Right atrium auricular region (tissue), 2 donors: ENCODE results near the gene SHANK2. TPM values are rescaled to one million over a fixed set of nuclear protein-coding genes. Genes with fewer than 3 reads are reported as not detected.

Experiments
- DNase-seq: peaks from one replicate; pipeline ENCODE4 v3.0.0-alpha.2; 2019; ENCODE audit warnings: low spot score
- H3K27ac ChIP-seq, 2 donors: fragments of 200-600 bp; sonication (generic); 1 replicate in 1 of 2; 2 replicates in 1 of 2; pipeline ENCODE4 v1.5.1; 2016 to 2019
- H3K27me3 ChIP-seq, 2 donors: fragments of 200-600 bp; sonication (generic); one replicate each; pipeline versions ENCODE4 v1.5.1 to v1.6.0; 2017 to 2019
- H3K36me3 ChIP-seq: fragments of 200-600 bp; sonication (generic); one replicate; pipeline ENCODE4 v1.5.1; 2016
- H3K4me1 ChIP-seq, 2 donors: fragments of 200-600 bp; sonication (generic); one replicate each; pipeline versions ENCODE4 v1.5.1 to v1.6.0; 2017 to 2019
- H3K4me3 ChIP-seq, 2 donors: fragments of 200-600 bp; sonication (generic); 1 replicate in 1 of 2; 2 replicates in 1 of 2; pipeline ENCODE4 v1.5.1; 2017 to 2019; ENCODE audit warnings: mild to moderate bottlenecking in 1 of 2, moderate library complexity in 1 of 2
- H3K9me3 ChIP-seq, 2 donors: fragments of 200-600 bp; sonication (generic); one replicate each; pipeline ENCODE4 v1.5.1; 2019
- total RNA-seq, 2 donors: library from RNA; depleted of rRNA; stranded (reverse); fragments of >200 nt; gene quantifications; one replicate each; pipeline ENCODE4 v1.1.0, GENCODE V29; 2016
- TF ChIP-seq, protein P1 (sequence below), 2 donors: fragments of 200-600 bp; sonication (generic); IDR thresholded peaks; one replicate each; pipeline ENCODE4 v1.5.1; 2019; ENCODE audit warnings: antibody characterized with exemption in 2 of 2

SHANK2 gene
- total RNA-seq, 2 donors from 2014 or later: 0.07 to 0.35 TPM

DNA sequence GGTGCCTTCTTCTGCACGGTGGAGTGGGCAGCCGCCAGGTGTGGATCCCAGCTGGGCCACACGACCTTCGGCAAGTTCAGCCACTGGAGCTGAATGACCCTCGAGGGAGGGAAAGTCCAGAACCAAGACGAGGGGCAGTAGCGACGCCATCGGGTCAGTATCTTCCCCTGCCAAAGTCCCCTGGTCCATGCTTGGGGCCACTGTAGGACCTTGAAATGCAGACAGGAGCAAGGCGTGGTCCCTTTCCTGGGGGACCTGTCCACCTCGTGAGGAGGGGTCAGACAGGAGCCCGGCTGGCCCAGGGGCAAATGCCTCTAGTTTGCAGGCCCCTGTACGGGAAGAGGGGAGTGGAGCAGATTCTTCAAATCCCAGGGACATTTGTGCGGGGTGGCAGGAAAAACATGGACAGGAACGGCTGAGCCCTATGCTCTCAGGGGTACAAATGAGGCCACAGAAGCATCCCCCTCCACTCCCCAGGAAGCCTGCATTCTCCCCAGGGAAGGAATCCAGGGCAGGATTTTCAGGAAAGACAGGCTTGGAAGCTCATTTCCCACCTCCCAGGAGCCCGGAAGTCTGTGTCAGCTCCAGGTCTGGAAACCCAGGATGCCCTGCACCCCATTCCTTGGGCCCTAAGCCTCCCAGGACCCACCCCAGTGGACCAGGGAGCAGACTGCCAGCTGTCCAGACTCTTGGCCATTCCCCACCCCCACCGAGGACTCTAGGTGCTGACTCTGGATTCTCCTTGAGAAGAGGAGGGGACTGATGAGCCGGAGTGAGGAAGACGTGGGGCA, 6.6 kb downstream of the SHANK2 start:
- Histone ChIP-seq H3K9me3 (no peaks in the 10 kb centered on the region), H3K36me3 (no peaks in the 10 kb centered on the region), H3K27me3 (peaks cover 2 to 4% of the 10 kb centered on the region in 2 donors), H3K27ac (no peak overlapping the region), H3K4me3 (no peak overlapping the region), H3K4me1 (peaks cover 0 to 2% of the 10 kb centered on the region in 2 donors)
- TF ChIP-seq, protein P1, sequence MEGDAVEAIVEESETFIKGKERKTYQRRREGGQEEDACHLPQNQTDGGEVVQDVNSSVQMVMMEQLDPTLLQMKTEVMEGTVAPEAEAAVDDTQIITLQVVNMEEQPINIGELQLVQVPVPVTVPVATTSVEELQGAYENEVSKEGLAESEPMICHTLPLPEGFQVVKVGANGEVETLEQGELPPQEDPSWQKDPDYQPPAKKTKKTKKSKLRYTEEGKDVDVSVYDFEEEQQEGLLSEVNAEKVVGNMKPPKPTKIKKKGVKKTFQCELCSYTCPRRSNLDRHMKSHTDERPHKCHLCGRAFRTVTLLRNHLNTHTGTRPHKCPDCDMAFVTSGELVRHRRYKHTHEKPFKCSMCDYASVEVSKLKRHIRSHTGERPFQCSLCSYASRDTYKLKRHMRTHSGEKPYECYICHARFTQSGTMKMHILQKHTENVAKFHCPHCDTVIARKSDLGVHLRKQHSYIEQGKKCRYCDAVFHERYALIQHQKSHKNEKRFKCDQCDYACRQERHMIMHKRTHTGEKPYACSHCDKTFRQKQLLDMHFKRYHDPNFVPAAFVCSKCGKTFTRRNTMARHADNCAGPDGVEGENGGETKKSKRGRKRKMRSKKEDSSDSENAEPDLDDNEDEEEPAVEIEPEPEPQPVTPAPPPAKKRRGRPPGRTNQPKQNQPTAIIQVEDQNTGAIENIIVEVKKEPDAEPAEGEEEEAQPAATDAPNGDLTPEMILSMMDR (IDR thresholded peaks at IDR 0.05): no peak
- no peak for DNase-seq

DNA sequence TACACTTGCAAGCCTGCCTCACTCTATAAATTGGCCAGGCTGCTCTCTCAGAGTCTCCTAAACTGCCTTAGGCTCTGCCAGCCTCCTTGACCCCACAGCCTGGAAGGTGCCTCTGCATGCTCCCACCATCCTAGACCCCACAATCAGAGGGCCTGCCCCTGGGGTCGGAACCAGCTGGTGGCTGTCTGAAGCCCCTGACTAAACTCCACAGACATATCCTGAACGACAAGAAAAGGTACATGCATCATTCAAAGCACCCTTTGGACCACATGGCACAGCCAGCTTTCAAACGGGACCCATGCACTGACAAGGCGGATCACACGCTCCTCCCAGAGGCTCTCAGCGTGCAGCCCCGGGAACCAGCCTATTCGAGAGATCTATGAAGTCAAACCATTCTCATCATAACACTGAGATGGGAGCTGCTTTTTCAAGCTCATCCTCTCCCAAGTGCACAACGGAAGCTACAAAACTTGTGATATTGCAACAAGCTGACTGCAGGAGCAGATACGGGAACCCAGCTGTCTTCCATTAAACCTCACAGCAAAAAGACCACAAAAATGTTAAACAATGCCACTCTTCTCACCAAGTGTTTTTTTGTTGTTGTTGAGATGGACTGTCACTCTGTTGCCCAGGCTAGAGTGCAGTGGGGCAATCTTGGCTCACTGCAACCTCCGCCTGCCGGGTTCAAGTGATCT, 8.1 kb downstream of the SHANK2 start:
- H3K27me3 ChIP-seq: no peaks in the 10 kb centered on the region

DNA sequence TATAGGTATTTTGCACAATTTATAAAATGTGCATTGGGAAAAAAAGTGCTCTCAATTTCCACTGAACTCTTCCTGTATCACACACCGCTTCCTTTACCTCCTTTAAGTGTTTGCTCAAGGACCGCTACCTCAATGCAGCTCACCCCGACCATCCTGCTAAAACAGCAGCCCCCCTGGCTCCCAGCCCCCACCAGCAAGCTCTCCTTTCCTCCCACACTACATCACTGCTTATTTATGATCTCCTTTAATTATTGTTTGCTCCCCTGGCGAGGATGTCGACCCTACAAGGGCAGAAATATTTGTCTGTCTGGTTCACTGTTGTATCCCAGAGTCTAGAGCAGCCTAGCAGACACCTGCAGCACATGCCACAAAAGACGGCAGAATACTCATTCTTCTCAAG, 10.0 kb downstream of the SHANK2 start:
- DNase-seq: no peak
- H3K9me3 ChIP-seq: no peaks in the 10 kb centered on the region
- no peaks in the 10 kb centered on the region for H3K36me3 ChIP-seq
- TF ChIP-seq, protein P1 (IDR thresholded peaks at IDR 0.05): no peak
- no peak overlapping the region for H3K27ac ChIP-seq
- no peaks in the 10 kb centered on the region for H3K27me3 ChIP-seq
- no peaks in the 10 kb centered on the region for H3K4me1 ChIP-seq
- no peak overlapping the region for H3K4me3 ChIP-seq

More for the DNA sequence above, 8.1 kb downstream of the SHANK2 start:
- TF ChIP-seq, protein P1 (IDR thresholded peaks at IDR 0.05): no peak
- DNase-seq: no peak
- no peaks in the 10 kb centered on the region for H3K4me1 ChIP-seq
- H3K4me3 ChIP-seq: no peak overlapping the region
- no peak overlapping the region for H3K27ac ChIP-seq
- no peaks in the 10 kb centered on the region for H3K9me3 ChIP-seq
- H3K36me3 ChIP-seq: no peaks in the 10 kb centered on the region

DNA sequence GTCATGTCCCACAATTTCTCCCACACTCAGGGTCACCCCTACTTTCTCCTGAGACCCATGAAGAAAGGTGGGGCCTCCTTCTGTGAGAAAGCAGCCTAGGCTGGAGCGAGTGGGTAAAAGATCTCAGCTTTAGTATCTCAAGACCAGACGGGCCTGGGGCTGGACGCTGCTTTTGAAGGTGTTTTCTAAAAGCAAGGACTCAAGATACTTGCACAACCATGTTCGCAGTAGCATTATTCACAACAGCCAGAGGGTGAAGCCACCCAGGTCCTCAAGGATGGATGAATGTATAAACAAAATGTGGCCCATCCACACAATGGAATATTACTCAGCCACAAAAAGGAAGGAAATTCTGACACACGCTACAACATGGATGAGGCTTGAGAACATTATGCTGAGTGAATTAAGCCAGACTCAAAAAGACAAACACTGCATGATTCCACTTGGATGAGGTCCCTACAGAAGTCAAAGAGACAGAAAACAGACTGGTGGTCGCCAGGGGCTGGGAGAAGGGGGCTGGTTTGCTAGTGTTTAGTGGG, 10.6 kb downstream of the SHANK2 start:
- no peaks in the 10 kb centered on the region for H3K27me3 ChIP-seq
- H3K27ac ChIP-seq: no peak overlapping the region
- no peaks in the 10 kb centered on the region for H3K4me1 ChIP-seq
- no peak for DNase-seq
- TF ChIP-seq, protein P1 (IDR thresholded peaks at IDR 0.05): no peak
- no peaks in the 10 kb centered on the region for H3K9me3 ChIP-seq
- H3K36me3 ChIP-seq: no peaks in the 10 kb centered on the region
- no peak overlapping the region for H3K4me3 ChIP-seq

DNA sequence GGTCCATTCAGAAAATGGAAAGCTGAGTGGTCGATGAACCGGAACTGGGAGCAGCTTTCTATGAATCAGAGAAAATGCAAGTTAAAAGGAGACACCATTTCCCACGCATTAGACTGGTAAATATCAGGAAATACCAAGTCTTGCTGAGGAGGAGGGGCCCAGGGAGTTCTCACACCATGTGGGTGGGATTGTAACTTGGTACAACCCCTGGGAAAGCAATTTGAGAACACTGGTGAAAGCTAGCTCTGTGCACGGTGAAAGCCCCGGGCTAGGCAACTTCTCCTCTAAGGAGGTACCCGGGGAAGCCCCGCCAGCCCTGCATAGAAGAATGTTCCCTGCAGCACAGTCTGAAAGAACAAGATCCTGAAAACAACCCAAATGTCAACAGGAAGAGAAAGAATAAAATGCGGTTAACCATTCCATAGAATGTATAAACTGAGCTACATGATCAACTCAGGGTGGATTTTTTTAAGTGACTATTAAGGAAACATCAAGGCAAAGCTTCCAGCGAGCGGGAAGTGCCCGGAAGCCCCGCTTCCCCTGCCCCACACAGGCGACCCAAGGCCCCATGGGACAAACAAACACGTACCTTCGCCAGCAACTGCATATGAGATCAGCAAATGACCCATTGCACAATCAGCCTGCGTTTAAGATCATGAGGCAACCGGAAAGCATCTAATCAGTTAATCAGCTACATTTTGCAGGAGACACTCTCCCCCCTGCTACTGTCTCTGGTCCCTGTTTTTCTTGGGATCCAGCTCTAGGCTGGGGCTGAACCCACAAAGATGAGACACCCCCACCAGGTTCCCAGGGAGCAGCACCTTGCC, 11.3 kb downstream of the SHANK2 start:
- no peaks in the 10 kb centered on the region for H3K9me3 ChIP-seq
- no peaks in the 10 kb centered on the region for H3K4me1 ChIP-seq
- no peaks in the 10 kb centered on the region for H3K27me3 ChIP-seq
- DNase-seq: no peak
- TF ChIP-seq, protein P1 (IDR thresholded peaks at IDR 0.05): no peak
- no peaks in the 10 kb centered on the region for H3K36me3 ChIP-seq
- no peak overlapping the region for H3K27ac ChIP-seq
- no peak overlapping the region for H3K4me3 ChIP-seq
